PC-9 (cell line): ENCODE data around the gene DAAM1. TPM values are rescaled to one million over a fixed set of nuclear protein-coding genes. Genes with fewer than 3 reads are reported as not detected.

Source experiments
- BruUV-seq: library from RNA; stranded (reverse); fragments of 400-500 nt; replicated peaks from 2 replicates; lab custom pipeline; 2021; lab: Mats Ljungman, UMichigan
- CTCF ChIA-PET: fragments of 300-600 bp; sonication (Branson Sonifier 250); formaldehyde crosslinking; loops from one replicate; lab custom pipeline; 2022; ENCODE audit warnings: antibody characterized with exemption; lab: Charles Lee
- POLR2A ChIA-PET: fragments of 300-600 bp; sonication (Branson Sonifier 250); formaldehyde crosslinking; loops from one replicate; lab custom pipeline; 2022; ENCODE audit warnings: antibody characterized with exemption; ENCODE audit not compliant: unreplicated experiment; lab: Charles Lee
- DNase-seq, 2 experiments: peaks; one replicate each; pipeline versions ENCODE4 v3.0.0 to v3.0.0-alpha.2; 2015 to 2022; ENCODE audit warnings: mixed read lengths in 1 of 2
- H2AFZ ChIP-seq: fragments of 200-600 bp; sonication (generic); 2 replicates; pipeline ENCODE4 v1.8.1; 2017; ENCODE audit warnings: antibody characterized with exemption
- H3F3A ChIP-seq: fragments of 200-600 bp; sonication (generic); 2 replicates; pipeline ENCODE4 v1.8.1; 2017; ENCODE audit warnings: antibody characterized with exemption, mild to moderate bottlenecking, low read depth; ENCODE audit not compliant: insufficient read depth
- H3K27ac ChIP-seq: fragments of 200-600 bp; sonication (generic); 2 replicates; pipeline ENCODE4 v1.6.1; 2016; ENCODE audit warnings: mixed run types
- H3K27me3 ChIP-seq: fragments of 200-600 bp; sonication (generic); 2 replicates; pipeline ENCODE4 v1.6.1; 2016; ENCODE audit warnings: low read depth, mixed run types; ENCODE audit not compliant: insufficient read depth
- H3K36me3 ChIP-seq: fragments of 200-600 bp; sonication (generic); 2 replicates; pipeline ENCODE4 v1.6.1; 2016; ENCODE audit warnings: low read depth, mixed run types
- H3K4me1 ChIP-seq: fragments of 200-600 bp; sonication (generic); replicated peaks from 2 replicates; pipeline ENCODE4 v1.6.1; 2016; ENCODE audit warnings: mixed run types; ENCODE audit not compliant: insufficient read depth
- H3K4me2 ChIP-seq: fragments of 200-600 bp; sonication (generic); 2 replicates; pipeline ENCODE4 v1.6.1; 2017; ENCODE audit warnings: mixed run types
- H3K4me3 ChIP-seq: fragments of 200-600 bp; sonication (generic); 2 replicates; pipeline ENCODE4 v1.6.1; 2016; ENCODE audit warnings: mixed run types
- H3K79me2 ChIP-seq: fragments of 200-600 bp; sonication (generic); 2 replicates; pipeline ENCODE4 v1.6.1; 2017; ENCODE audit warnings: low read depth, mixed run types
- H3K9me2 ChIP-seq: fragments of 200-600 bp; sonication (generic); 2 replicates; pipeline ENCODE4 v1.8.1; 2017; ENCODE audit warnings: mild to moderate bottlenecking; ENCODE audit not compliant: insufficient read depth
- H3K9me3 ChIP-seq: fragments of 200-600 bp; sonication (generic); 2 replicates; pipeline ENCODE4 v1.8.1; 2016; ENCODE audit warnings: low read depth; ENCODE audit not compliant: insufficient read depth
- H4K20me1 ChIP-seq: fragments of 200-600 bp; sonication (generic); 2 replicates; pipeline ENCODE4 v1.8.1; 2017; ENCODE audit not compliant: insufficient read depth
- EZH2 ChIP-seq: fragments of 200-600 bp; sonication (generic); IDR thresholded peaks from 2 replicates; pipeline ENCODE4 v1.8.0; 2017; ENCODE audit warnings: antibody characterized with exemption, low read depth
- intact Hi-C: fragments of 100-400 bp; cut with micrococcal nuclease; formaldehyde crosslinking; loops from one replicate; pipeline ENCODE4 v1.10.0; 2022; ENCODE audit not compliant: unreplicated experiment
- total RNA-seq: library from RNA; stranded (reverse); gene quantifications from 2 replicates; pipeline ENCODE4 v1.2.3, GENCODE V29; 2021
- TF ChIP-seq, protein P1 (sequence below): fragments of 200-600 bp; sonication (generic); conservative IDR thresholded peaks from 2 replicates; pipeline ENCODE4 v1.6.1; 2017; ENCODE audit warnings: mixed run types, antibody characterized with exemption, mild to moderate bottlenecking, moderate library complexity

The DAAM1 gene
- total RNA-seq, 1 experiment from 2014 or later: 70.7 TPM

DNA sequence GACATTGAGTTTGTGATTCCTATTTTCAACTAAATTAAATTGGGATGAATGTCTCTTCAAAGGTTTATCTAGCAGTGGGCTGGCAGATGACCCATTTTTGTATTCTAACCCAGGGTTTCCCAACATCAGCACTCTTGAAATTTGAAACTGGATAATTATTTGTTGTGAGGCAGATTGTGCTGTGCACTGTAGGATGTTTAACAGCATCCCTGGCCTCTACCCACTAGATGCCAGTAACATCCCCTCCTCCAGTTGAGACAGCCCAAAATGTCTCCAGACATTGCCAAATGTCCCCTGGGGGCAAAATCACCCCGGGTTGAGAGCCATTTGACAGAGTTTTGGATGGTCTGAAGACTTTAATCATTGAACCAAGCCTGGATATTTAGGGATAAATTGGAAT lies 11.1 kb downstream of the DAAM1 start:
- Histone ChIP-seq H3F3A (no peaks in the 10 kb centered on the region), H3K27me3 (no peaks in the 10 kb centered on the region), H3K36me3 (no peaks in the 10 kb centered on the region), H2AFZ (no peak overlapping the region), H3K4me1 (no peaks in the 10 kb centered on the region), H4K20me1 (peaks cover 4% of the 10 kb centered on the region), H3K79me2 (peaks cover 64% of the 10 kb centered on the region), H3K4me3 (no peak overlapping the region), H3K9me3 (no peaks in the 10 kb centered on the region), H3K4me2 (no peak overlapping the region), H3K27ac (no peak overlapping the region), H3K9me2 (no peaks in the 10 kb centered on the region)
- intact Hi-C loops: no loop called here
- TF ChIP-seq, protein P1, sequence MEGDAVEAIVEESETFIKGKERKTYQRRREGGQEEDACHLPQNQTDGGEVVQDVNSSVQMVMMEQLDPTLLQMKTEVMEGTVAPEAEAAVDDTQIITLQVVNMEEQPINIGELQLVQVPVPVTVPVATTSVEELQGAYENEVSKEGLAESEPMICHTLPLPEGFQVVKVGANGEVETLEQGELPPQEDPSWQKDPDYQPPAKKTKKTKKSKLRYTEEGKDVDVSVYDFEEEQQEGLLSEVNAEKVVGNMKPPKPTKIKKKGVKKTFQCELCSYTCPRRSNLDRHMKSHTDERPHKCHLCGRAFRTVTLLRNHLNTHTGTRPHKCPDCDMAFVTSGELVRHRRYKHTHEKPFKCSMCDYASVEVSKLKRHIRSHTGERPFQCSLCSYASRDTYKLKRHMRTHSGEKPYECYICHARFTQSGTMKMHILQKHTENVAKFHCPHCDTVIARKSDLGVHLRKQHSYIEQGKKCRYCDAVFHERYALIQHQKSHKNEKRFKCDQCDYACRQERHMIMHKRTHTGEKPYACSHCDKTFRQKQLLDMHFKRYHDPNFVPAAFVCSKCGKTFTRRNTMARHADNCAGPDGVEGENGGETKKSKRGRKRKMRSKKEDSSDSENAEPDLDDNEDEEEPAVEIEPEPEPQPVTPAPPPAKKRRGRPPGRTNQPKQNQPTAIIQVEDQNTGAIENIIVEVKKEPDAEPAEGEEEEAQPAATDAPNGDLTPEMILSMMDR: no peak
- TF ChIP-seq EZH2: no peak
- POLR2A ChIA-PET: no interaction called here
- DNase-seq: no peak
- no TSS peak for BruUV-seq
- CTCF ChIA-PET: no interaction called here

DNA sequence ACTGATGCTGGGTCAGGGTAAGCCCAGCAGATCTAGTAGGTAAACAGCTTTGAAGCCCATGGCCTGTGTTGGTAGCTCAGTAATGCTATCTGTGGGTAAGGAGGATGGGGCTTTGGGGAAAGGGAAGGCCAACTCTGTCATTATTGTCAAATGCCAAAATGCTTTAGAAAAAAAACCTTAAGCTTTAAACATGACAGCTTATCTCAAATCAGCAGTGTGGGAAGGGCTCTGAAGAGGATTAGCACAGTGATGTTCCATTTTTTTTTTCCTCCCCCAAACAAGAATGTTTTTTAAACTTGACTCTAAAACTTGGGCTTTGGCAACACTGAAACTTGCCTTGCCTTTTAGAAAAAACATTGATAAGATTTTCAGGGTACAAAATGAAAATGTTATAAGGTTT lies 11.7 kb downstream of the DAAM1 start:
- intact Hi-C loops: no loop called here
- POLR2A ChIA-PET: interaction anchor here (0.7 kb wide), 1 partner anchor 163 kb away, joined by 3 read pairs; no protein-coding TSS in a partner anchor
- BruUV-seq: no TSS peak
- CTCF ChIA-PET: no interaction called here
- no peak for DNase-seq
- H3K79me2 ChIP-seq: peaks cover 61% of the 10 kb centered on the region
- H3F3A ChIP-seq: no peaks in the 10 kb centered on the region
- no peak overlapping the region for H3K27ac ChIP-seq
- no peak overlapping the region for H2AFZ ChIP-seq
- TF ChIP-seq EZH2: no peak
- TF ChIP-seq, protein P1: no peak
- no peak overlapping the region for H3K4me2 ChIP-seq
- no peaks in the 10 kb centered on the region for H3K4me1 ChIP-seq
- no peak overlapping the region for H3K4me3 ChIP-seq
- no peaks in the 10 kb centered on the region for H3K9me2 ChIP-seq
- H3K9me3 ChIP-seq: no peaks in the 10 kb centered on the region
- no peaks in the 10 kb centered on the region for H3K36me3 ChIP-seq
- H4K20me1 ChIP-seq: peaks cover 4% of the 10 kb centered on the region
- no peaks in the 10 kb centered on the region for H3K27me3 ChIP-seq

DNA sequence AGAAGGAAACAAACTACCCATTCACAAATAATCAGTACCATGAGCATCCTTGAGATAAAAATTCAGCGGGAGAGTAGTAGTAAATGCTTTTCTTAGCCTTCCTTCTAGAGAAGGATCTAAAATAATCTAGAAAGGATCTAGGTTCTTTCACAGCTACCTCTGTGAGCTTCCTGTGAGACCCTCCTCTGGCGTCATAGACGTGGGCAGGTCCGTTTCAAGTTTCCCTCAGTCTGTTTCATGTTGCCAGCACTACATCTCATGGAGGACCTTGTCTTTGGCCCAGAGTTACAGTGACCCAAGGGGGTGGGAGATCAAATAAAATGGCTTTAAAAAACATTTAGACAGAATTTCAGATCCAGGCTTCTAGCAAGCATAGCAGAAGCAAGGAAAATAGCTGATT lies 13.6 kb downstream of the DAAM1 start:
- no TSS peak for BruUV-seq
- H3K36me3 ChIP-seq: no peaks in the 10 kb centered on the region
- no peak overlapping the region for H3K4me3 ChIP-seq
- no peak for TF ChIP-seq EZH2
- TF ChIP-seq, protein P1: no peak
- H3K79me2 ChIP-seq: peaks cover 44% of the 10 kb centered on the region
- peaks cover 4% of the 10 kb centered on the region for H4K20me1 ChIP-seq
- no peak overlapping the region for H3K4me2 ChIP-seq
- POLR2A ChIA-PET: no interaction called here
- no peak overlapping the region for H2AFZ ChIP-seq
- H3F3A ChIP-seq: no peaks in the 10 kb centered on the region
- H3K4me1 ChIP-seq: no peaks in the 10 kb centered on the region
- CTCF ChIA-PET: interaction anchor here (0.7 kb wide), 1 partner anchor 257 kb away, joined by 11 read pairs; no protein-coding TSS in a partner anchor
- H3K27ac ChIP-seq: no peak overlapping the region
- H3K9me2 ChIP-seq: no peaks in the 10 kb centered on the region
- no peaks in the 10 kb centered on the region for H3K9me3 ChIP-seq
- DNase-seq: no peak
- H3K27me3 ChIP-seq: no peaks in the 10 kb centered on the region
- intact Hi-C loops: no loop called here
